GM12801 (cell line): ENCODE measurements around the gene MSMO1.

Experiments
- CTCF ChIP-seq: IDR thresholded peaks from one replicate; pipeline ENCODE4 v1.5.1; 2011; ENCODE audit warnings: control low read depth; ENCODE audit not compliant: insufficient read length; ENCODE audit errors: extremely low read depth

MSMO1 gene

DNA sequence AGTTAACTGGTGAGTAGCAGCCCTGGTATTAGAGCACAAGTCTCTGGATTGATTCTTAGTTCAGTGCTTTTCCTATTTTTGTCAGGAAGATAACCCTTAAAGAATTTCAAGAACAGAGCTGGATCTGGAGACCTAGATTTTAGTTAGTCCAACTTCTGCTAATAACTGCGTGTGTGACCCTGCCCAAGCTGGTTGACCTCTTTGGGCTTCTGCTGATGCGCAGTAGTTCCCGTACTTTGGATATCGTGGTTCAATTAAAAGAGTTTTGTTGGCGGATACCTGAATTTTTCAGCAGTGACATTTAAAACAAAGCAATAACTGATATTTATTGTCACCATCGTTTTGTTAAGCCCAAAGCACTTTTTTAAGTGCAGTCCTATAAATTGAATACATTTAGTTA, 9.3 kb downstream of the MSMO1 start:
- TF ChIP-seq CTCF: no peak

DNA sequence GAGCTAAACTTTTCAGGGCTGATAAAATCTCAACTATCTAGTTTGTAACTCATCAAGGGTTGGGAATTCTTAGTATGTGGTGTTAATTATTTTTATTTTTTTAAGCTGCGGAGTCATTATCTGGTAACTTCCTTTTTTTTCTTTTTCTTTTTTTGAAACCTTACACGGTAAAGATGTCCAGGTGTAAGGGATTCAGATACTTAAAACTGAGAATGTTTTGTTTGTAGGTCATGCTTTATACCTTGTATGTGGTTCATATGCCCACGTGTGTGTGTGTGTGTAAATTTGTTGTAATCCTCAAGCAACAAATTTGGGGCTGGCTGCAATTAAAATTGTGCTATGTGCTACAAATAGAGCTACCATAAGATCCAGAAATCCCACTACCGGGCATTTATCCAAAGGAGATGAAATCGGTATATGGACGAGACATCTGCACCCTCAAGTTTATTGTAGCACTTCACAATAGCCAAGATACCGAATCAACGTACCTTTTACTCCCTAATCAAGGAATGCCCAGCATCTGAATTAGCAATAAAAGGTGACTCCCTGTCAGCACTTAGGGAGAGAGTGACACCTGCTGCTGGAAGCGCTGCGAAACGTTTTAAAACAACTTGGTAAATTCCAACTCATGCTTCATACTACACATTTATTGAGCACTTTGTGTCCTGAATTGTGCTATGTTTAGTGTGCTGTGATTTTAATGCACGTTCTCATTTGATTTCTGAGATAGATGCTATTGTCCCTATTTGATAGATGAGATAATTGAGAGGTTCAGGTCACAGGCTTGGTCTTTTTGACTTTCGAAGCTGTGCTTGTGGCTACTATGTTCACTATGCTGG, 16.1 kb downstream of the MSMO1 start:
- no peak for TF ChIP-seq CTCF

DNA sequence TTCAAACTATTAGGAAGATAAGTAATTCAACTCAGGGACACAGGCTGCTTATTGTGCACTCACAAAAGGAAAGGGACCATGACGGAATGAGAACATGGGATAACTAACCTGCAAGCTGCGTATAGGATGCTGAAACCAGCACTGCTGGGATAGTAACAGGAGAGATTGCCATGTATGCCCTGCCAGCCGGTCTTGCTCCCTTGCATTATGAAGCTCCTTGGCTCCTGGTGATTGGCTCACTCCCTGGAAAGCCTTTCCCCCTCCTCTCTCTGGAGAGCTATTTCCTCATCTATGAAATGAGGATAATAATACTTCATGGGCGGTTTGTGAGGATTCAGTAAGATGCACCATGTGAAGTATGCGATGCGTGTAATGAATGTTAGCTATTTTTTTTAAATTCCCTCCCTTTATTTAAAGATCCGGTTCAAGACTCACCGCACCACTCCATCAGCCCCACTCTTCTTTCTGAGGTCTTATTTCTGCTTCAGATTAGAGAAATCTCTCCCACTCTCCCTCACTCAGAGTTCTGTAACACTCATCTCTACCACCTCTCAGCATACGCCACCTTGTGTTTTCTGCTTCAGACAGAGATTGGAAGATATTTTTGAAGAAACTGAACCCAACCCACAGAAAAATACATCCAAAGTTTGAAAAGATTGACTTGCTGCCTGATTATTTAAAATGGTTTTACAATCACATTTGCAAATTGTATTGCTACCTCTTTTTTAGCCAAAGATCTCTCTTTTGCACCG, 18.4 kb downstream of the MSMO1 start:
- TF ChIP-seq CTCF: no peak

- TF ChIP-seq CTCF: no peak
Measured at GRCh38 chr4:165347647-165348569, 20.4 kb downstream of the MSMO1 start.

- TF ChIP-seq CTCF: no peak
Measured at GRCh38 chr4:165351359-165352130, 24.1 kb downstream of the MSMO1 start.

GRCh38 chr4:165355900-165356300, 28.4 kb downstream of the MSMO1 start:
- no peak for TF ChIP-seq CTCF
